Epithelial cell of umbilical artery (primary cell): ENCODE data around the gene MICOS13. TPM values are rescaled to one million over a fixed set of nuclear protein-coding genes. Genes with fewer than 3 reads are reported as not detected.

Experiments used
- total RNA-seq: library from RNA; depleted of rRNA; stranded (reverse); fragments of >200 nt; gene quantifications from 2 replicates; pipeline ENCODE4 v1.2.3, GENCODE V29; 2014

The MICOS13 gene
- 27.8 and 32.5 TPM in 2 replicates for total RNA-seq

GRCh38 chr19:5680437-5681368 lies at the start of gene MICOS13, which contains the start of gene HSD11B1L:
TSS of gene MICOS13 (minus strand) at chr19:5680516. CDS start at chr19:5680486, 30 bp downstream.
TSS of gene HSD11B1L (plus strand) at chr19:5681027. CDS start at chr19:5684833, 3,806 bp downstream.

GRCh38 chr19:5719961-5720790 lies 39.9 kb upstream of the MICOS13 start, which contains the start of the genes CATSPERD and LONP1:
TSS of gene CATSPERD (plus strand) at chr19:5720637. CDS start at chr19:5720738, 101 bp downstream.
TSS of gene LONP1 (minus strand) at chr19:5720146. CDS start at chr19:5720132, 14 bp downstream.

GRCh38 chr19:5690125-5690954 lies 10.0 kb upstream of the MICOS13 start, which contains the start of gene RPL36:
TSS of gene RPL36 (plus strand) at chr19:5690295. CDS start at chr19:5690508, 213 bp downstream.

Other genes starting within 250 kb of the MICOS13 start
- not detected in 2 replicates for gene ZNRF4, start 225.1 kb downstream of the MICOS13 start, total RNA-seq
- gene TINCR, start 112.6 kb downstream of the MICOS13 start, total RNA-seq: not detected in 2 replicates
- gene SAFB2, start 57.7 kb downstream of the MICOS13 start, total RNA-seq: 26.6 and 30.9 TPM in 2 replicates
- 47.1 and 52.9 TPM in 2 replicates for gene SAFB, start 57.4 kb downstream of the MICOS13 start, total RNA-seq
- gene HSD11B1L, start 511 bp upstream of the MICOS13 start, total RNA-seq: 7.3 and 7.8 TPM in 2 replicates
- 513 and 637 TPM in 2 replicates for gene RPL36, start 9.8 kb upstream of the MICOS13 start, total RNA-seq
- 92.9 and 106 TPM in 2 replicates for gene LONP1, start 39.6 kb upstream of the MICOS13 start, total RNA-seq
- not detected in 2 replicates for gene CATSPERD, start 40.1 kb upstream of the MICOS13 start, total RNA-seq
- under 0.01 and 0.30 TPM in 2 replicates for gene PRR22, start 104.2 kb upstream of the MICOS13 start, total RNA-seq
- 29.2 and 35.0 TPM in 2 replicates for gene DUS3L, start 110.6 kb upstream of the MICOS13 start, total RNA-seq
- gene NRTN, start 124.6 kb upstream of the MICOS13 start, total RNA-seq: not detected in 2 replicates
- gene FUT6, start 159.2 kb upstream of the MICOS13 start, total RNA-seq: not detected in 2 replicates
- gene FUT3, start 170.9 kb upstream of the MICOS13 start, total RNA-seq: not detected in 2 replicates
- gene FUT5, start 190.0 kb upstream of the MICOS13 start, total RNA-seq: not detected in 2 replicates
- gene NDUFA11, start 223.3 kb upstream of the MICOS13 start, total RNA-seq: 211 and 432 TPM in 2 replicates
- 4.5 and 7.6 TPM in 2 replicates for gene VMAC, start 224.4 kb upstream of the MICOS13 start, total RNA-seq
- 0.97 and 2.0 TPM in 2 replicates for gene CAPS, start 233.7 kb upstream of the MICOS13 start, total RNA-seq